ENCODE results near the gene ADCY7. TPM values are rescaled to one million over a fixed set of nuclear protein-coding genes. Genes with fewer than 3 reads are reported as not detected.

The ADCY7 gene
- total RNA-seq, result 46.0 and 54.6 TPM in 2 replicates

GRCh38 chr16:50266337-50267091 lies at the start of gene ADCY7:
Gene ADCY7 (plus strand): TSS chr16:50266551. CDS start chr16:50288180, 21,629 bp downstream.

Other genes with a start within 250 kb of the ADCY7 start
- gene CNEP1R1, start 241.3 kb upstream of the ADCY7 start, total RNA-seq, result 24.0 and 27.6 TPM in 2 replicates
- gene HEATR3, start 200.6 kb upstream of the ADCY7 start, total RNA-seq, result 18.4 and 20.1 TPM in 2 replicates
- gene TENT4B, start 113.2 kb upstream of the ADCY7 start, total RNA-seq, result 10.5 and 12.4 TPM in 2 replicates
- gene BRD7, start 102.4 kb downstream of the ADCY7 start, total RNA-seq, result 26.1 and 34.5 TPM in 2 replicates